ENCODE measurements around the gene FRMPD4. TPM values are rescaled to one million over a fixed set of nuclear protein-coding genes. Genes with fewer than 3 reads are reported as not detected.

FRMPD4 gene
- total and polyA plus RNA-seq, 2 donors (not counting 3 experiments of a cell fraction or from before 2014, with no cell fraction given), result not detected

DNA sequence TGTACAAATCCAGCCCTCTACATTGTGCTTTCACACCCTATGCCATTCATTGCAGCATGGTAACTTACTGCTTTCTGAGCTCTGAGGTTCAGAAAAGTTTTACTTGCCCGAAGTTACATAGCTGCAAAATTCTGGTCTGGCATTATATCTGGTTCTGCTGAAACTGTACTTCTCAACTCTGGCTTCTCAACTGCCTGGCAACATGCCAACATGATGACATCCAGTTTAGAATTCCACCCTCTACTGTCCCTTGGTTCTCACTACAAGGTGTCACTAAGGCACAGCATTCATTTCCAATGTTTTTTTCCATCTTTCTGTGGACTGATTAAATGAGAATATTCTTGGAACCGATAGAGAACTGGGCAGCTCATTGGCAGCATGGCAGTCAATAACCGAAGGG lies 410.1 kb downstream of the FRMPD4 start:
- dilution Hi-C loops (cut with MboI; ENCODE audit: extremely low pct_ligation_motif_present, low sequenced_read_pairs), result no loop called here
- Histone ChIP-seq H3K4me1 (ENCODE audit: control insufficient read depth, extremely low read depth, insufficient read depth, low read length) (no peaks in the 10 kb centered on the region), H3K9ac (replicated peaks; ENCODE audit: extremely low read depth, insufficient read depth, low read length) (no peak overlapping the region), H3K36me3 (ENCODE audit: control insufficient read depth in 2 of 2, extremely low read depth in 1 of 2, insufficient read depth in 2 of 2, low read length in 2 of 2) (no peaks in the 10 kb centered on the region), H3K4me3 (replicated peaks in 1 of 3; ENCODE audit: insufficient read depth in 1 of 3, low read depth in 1 of 3, low read length in 3 of 3) (no peak overlapping the region), H3K4me2 (ENCODE audit: insufficient read depth, low read length) (no peak overlapping the region), H3K79me2 (ENCODE audit: control insufficient read depth, insufficient read depth, low read length) (no peaks in the 10 kb centered on the region), H3K27me3 (ENCODE audit: control insufficient read depth in 2 of 2, insufficient read depth in 2 of 2, low read length in 2 of 2) (no peaks in the 10 kb centered on the region), H3K9me1 (replicated peaks; ENCODE audit: control insufficient read depth, extremely low read depth, insufficient read depth, low read length) (no peaks in the 10 kb centered on the region), H3K27ac (ENCODE audit: insufficient read depth, low read depth, low read length) (no peak overlapping the region), H2AFZ (ENCODE audit: low read depth, low read length) (no peak overlapping the region), H3K9me3 (replicated peaks; ENCODE audit: control insufficient read depth, insufficient read depth, low read length) (no peaks in the 10 kb centered on the region), H4K20me1 (replicated peaks; ENCODE audit: control insufficient read depth, extremely low read depth, insufficient read depth, low read length) (no peaks in the 10 kb centered on the region)
- no TSS peak for BruUV-seq (replicated peaks)
- FAIRE-seq (peak; percentile 18), DNase-seq (ENCODE audit: low read depth, low spot score) (no peak)
- intact Hi-C loops (cut with micrococcal nuclease), result no loop called here
- TF ChIP-seq FOS (IDR thresholded peaks at IDR 0.05; ENCODE audit: borderline replicate concordance, insufficient read depth, low read length) (no peak), POLR2AphosphoS5 (IDR thresholded peaks at IDR 0.05; ENCODE audit: insufficient read depth, low read depth, low read length) (no peak), EZH2 (IDR thresholded peaks at IDR 0.05; ENCODE audit: borderline replicate concordance, low read depth, low read length, severe bottlenecking) (no peak), POLR2A (IDR thresholded peaks at IDR 0.05; ENCODE audit: low read depth, low read length) (no peak), GATA2 (IDR thresholded peaks at IDR 0.05; ENCODE audit: insufficient read depth, insufficient read length, low read depth, low read length) (no peak), JUN (IDR thresholded peaks at IDR 0.05; ENCODE audit: borderline replicate concordance, insufficient read depth, insufficient read length, low read depth) (no peak), MYC (IDR thresholded peaks at IDR 0.05; ENCODE audit: low read depth, low read length) (no peak)
- TF ChIP-seq, protein P1, sequence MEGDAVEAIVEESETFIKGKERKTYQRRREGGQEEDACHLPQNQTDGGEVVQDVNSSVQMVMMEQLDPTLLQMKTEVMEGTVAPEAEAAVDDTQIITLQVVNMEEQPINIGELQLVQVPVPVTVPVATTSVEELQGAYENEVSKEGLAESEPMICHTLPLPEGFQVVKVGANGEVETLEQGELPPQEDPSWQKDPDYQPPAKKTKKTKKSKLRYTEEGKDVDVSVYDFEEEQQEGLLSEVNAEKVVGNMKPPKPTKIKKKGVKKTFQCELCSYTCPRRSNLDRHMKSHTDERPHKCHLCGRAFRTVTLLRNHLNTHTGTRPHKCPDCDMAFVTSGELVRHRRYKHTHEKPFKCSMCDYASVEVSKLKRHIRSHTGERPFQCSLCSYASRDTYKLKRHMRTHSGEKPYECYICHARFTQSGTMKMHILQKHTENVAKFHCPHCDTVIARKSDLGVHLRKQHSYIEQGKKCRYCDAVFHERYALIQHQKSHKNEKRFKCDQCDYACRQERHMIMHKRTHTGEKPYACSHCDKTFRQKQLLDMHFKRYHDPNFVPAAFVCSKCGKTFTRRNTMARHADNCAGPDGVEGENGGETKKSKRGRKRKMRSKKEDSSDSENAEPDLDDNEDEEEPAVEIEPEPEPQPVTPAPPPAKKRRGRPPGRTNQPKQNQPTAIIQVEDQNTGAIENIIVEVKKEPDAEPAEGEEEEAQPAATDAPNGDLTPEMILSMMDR (IDR thresholded peaks at IDR 0.05; ENCODE audit: extremely low read depth in 1 of 2, insufficient read depth in 1 of 2, low read depth in 1 of 2, low read length in 2 of 2), result no peak
- TF ChIP-seq, protein P2, sequence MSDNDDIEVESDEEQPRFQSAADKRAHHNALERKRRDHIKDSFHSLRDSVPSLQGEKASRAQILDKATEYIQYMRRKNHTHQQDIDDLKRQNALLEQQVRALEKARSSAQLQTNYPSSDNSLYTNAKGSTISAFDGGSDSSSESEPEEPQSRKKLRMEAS (IDR thresholded peaks at IDR 0.05; ENCODE audit: insufficient read depth, insufficient read length), result no peak
- ChIA-PET CTCF (no interaction called here), POLR2A (no interaction called here)
